Neural progenitor cell (in vitro differentiated cells): ENCODE measurements around the gene VTI1A. TPM values are rescaled to one million over a fixed set of nuclear protein-coding genes. Genes with fewer than 3 reads are reported as not detected.

Experiments used
- DNase-seq: peaks from one replicate; pipeline ENCODE4 v3.0.0-alpha.2; 2016; ENCODE audit warnings: low spot score
- H2AFZ ChIP-seq: fragments of 200-600 bp; sonication (generic); replicated peaks from 2 replicates; pipeline ENCODE4 v1.6.1; 2016; ENCODE audit warnings: antibody characterized with exemption
- H3F3A ChIP-seq: fragments of 200-600 bp; sonication (generic); 2 replicates; pipeline ENCODE4 v1.6.1; 2016; ENCODE audit warnings: antibody characterized with exemption, low read depth
- H3K27ac ChIP-seq: fragments of 200-600 bp; sonication (generic); 2 replicates; pipeline ENCODE4 v1.5.1; 2016; ENCODE audit warnings: mild to moderate bottlenecking
- H3K27me3 ChIP-seq: fragments of 200-600 bp; sonication (generic); 2 replicates; pipeline ENCODE4 v1.6.1; 2016; ENCODE audit warnings: mild to moderate bottlenecking, moderate library complexity
- H3K36me3 ChIP-seq: fragments of 200-600 bp; sonication (generic); 2 replicates; pipeline ENCODE4 v1.5.1; 2016
- H3K4me1 ChIP-seq: fragments of 200-600 bp; sonication (generic); 2 replicates; pipeline ENCODE4 v1.6.1; 2016; ENCODE audit warnings: mixed run types
- H3K4me2 ChIP-seq: fragments of 200-600 bp; sonication (generic); 2 replicates; pipeline ENCODE4 v1.6.1; 2016
- H3K4me3 ChIP-seq: fragments of 200-600 bp; sonication (generic); 2 replicates; pipeline ENCODE4 v1.5.1; 2016
- H3K79me2 ChIP-seq: fragments of 200-600 bp; sonication (generic); 2 replicates; pipeline ENCODE4 v1.6.1; 2016; ENCODE audit warnings: low read depth
- H3K9ac ChIP-seq: fragments of 200-600 bp; sonication (generic); 2 replicates; pipeline ENCODE4 v1.6.1; 2016
- H3K9me3 ChIP-seq: fragments of 200-600 bp; sonication (generic); 2 replicates; pipeline ENCODE4 v1.5.1; 2016; ENCODE audit warnings: low read depth
- H4K20me1 ChIP-seq: fragments of 200-600 bp; sonication (generic); 2 replicates; pipeline ENCODE4 v1.6.1; 2016; ENCODE audit warnings: low read depth
- H3K27ac Mint-ChIP-seq: 3 replicates; pipeline ENCODE4 v1.8.0; 2021; ENCODE audit warnings: mixed read lengths
- H3K27me3 Mint-ChIP-seq: 2 replicates; pipeline ENCODE4 v1.8.0; 2022; ENCODE audit warnings: low read depth, mild to moderate bottlenecking, inconsistent platforms, moderate library complexity, mixed read lengths; ENCODE audit not compliant: insufficient read depth
- H3K36me3 Mint-ChIP-seq: 3 replicates; pipeline ENCODE4 v1.8.0; 2021; ENCODE audit warnings: mixed read lengths
- H3K4me1 Mint-ChIP-seq: 3 replicates; pipeline ENCODE4 v1.8.0; 2021; ENCODE audit warnings: mixed read lengths
- H3K4me3 Mint-ChIP-seq: 3 replicates; pipeline ENCODE4 v1.8.0; 2021; ENCODE audit warnings: mild to moderate bottlenecking, moderate library complexity, mixed read lengths
- H3K9me3 Mint-ChIP-seq: 3 replicates; pipeline ENCODE4 v1.8.0; 2020; ENCODE audit warnings: mixed read lengths
- CTCF ChIP-seq: fragments of 200-600 bp; sonication (generic); IDR thresholded peaks from 2 replicates; pipeline ENCODE4 v1.5.1; 2017; ENCODE audit warnings: antibody characterized with exemption, mild to moderate bottlenecking
- EZH2 ChIP-seq: fragments of 200-600 bp; sonication (generic); IDR thresholded peaks from 2 replicates; pipeline ENCODE4 v1.6.1; 2017; ENCODE audit warnings: antibody characterized with exemption, mild to moderate bottlenecking, moderate library complexity
- EZH2phosphoT487 ChIP-seq: fragments of 200-600 bp; sonication (generic); IDR thresholded peaks from 2 replicates; pipeline ENCODE4 v1.6.1; 2017; ENCODE audit warnings: antibody characterized with exemption
- total RNA-seq: library from RNA; depleted of rRNA; stranded (reverse); fragments of >200 nt; gene quantifications from 2 replicates; pipeline ENCODE4 v1.2.3, GENCODE V29; 2015; ENCODE audit warnings: low replicate concordance

Gene VTI1A
- total RNA-seq, 1 donor from 2014 or later: 28.8 TPM

GRCh38 chr10:112672706-112673105 lies 225.7 kb downstream of the VTI1A start:
- no peaks in the 10 kb centered on the region for H3K36me3 Mint-ChIP-seq
- no peaks in the 10 kb centered on the region for H3K36me3 ChIP-seq
- peaks cover 17% of the 10 kb centered on the region for H3K4me1 ChIP-seq
- no peaks in the 10 kb centered on the region for H3K9me3 ChIP-seq
- H3K27me3 ChIP-seq: no peaks in the 10 kb centered on the region
- no peak overlapping the region for H3K4me3 ChIP-seq
- no peaks in the 10 kb centered on the region for H4K20me1 ChIP-seq
- no peak for DNase-seq
- no peak overlapping the region for H3K27ac ChIP-seq
- H2AFZ ChIP-seq: no peak overlapping the region
- H3K4me2 ChIP-seq: no peak overlapping the region
- TF ChIP-seq EZH2phosphoT487: no peak
- no peak for TF ChIP-seq CTCF
- no peak for TF ChIP-seq EZH2
- no peaks in the 10 kb centered on the region for H3K4me1 Mint-ChIP-seq
- H3F3A ChIP-seq: peaks cover 2% of the 10 kb centered on the region
- no peaks in the 10 kb centered on the region for H3K27me3 Mint-ChIP-seq
- no peak overlapping the region for H3K27ac Mint-ChIP-seq
- no peaks in the 10 kb centered on the region for H3K9me3 Mint-ChIP-seq
- H3K9ac ChIP-seq: no peak overlapping the region
- H3K79me2 ChIP-seq: no peaks in the 10 kb centered on the region
- H3K4me3 Mint-ChIP-seq: no peak overlapping the region

DNA sequence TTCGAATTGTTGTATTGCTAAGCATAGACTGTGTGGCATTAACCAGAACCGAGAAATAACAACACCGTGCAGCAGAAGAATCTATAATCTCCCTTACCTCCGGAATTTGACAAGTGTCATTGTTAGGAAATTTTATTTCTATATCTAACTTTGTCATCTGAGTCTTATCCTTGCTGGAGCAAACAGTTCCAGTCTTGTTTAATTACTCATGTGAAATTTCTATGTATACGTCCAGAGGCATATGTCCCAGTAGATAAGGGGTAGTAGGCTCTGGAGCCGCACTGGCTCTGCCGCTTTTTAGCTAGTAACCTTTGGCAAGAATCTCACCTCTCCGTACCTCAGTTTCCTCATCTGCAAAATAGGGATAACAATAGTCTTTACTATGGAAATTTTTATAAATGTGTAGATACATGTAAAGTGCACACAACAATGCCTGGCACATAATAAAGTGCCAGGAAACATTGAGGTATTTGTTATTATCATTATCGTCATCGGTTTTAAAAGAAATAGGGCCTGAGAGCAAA lies 228.6 kb downstream of the VTI1A start:
- Mint-ChIP-seq H3K9me3 (no peaks in the 10 kb centered on the region), H3K27me3 (no peaks in the 10 kb centered on the region), H3K4me3 (no peak overlapping the region), H3K36me3 (no peaks in the 10 kb centered on the region), H3K4me1 (no peaks in the 10 kb centered on the region), H3K27ac (no peak overlapping the region)
- H3K9ac ChIP-seq: no peak overlapping the region
- no peak overlapping the region for H3K4me3 ChIP-seq
- H4K20me1 ChIP-seq: no peaks in the 10 kb centered on the region
- H3K27ac ChIP-seq: no peak overlapping the region
- H3K27me3 ChIP-seq: no peaks in the 10 kb centered on the region
- no peak for DNase-seq
- H3K4me2 ChIP-seq: no peak overlapping the region
- no peaks in the 10 kb centered on the region for H3K9me3 ChIP-seq
- H3F3A ChIP-seq: no peaks in the 10 kb centered on the region
- H3K79me2 ChIP-seq: no peaks in the 10 kb centered on the region
- no peak overlapping the region for H2AFZ ChIP-seq
- H3K36me3 ChIP-seq: no peaks in the 10 kb centered on the region
- no peak for TF ChIP-seq EZH2
- no peak for TF ChIP-seq CTCF
- no peak for TF ChIP-seq EZH2phosphoT487
- peaks cover 12% of the 10 kb centered on the region for H3K4me1 ChIP-seq

DNA sequence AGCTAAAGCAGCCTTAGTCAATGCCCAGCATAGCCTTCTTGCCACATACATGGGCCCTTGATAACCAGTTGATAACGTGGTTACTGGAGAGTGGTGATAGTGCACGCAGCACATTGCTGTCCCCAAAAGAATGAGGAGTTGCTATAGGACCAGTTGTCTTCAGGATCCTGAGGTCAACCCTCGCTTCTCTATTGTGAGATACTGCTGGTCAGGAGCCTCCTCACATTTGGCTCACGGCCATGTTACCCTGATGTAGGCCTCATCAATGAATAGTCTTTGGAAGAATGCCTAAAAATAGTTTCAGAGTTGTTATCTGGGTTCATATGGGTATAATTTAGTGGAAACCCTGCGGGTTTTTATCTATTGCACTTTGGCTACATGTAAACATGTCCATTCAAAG lies 230.7 kb downstream of the VTI1A start:
- no peaks in the 10 kb centered on the region for H3K9me3 Mint-ChIP-seq
- H3K79me2 ChIP-seq: no peaks in the 10 kb centered on the region
- H3K27ac Mint-ChIP-seq: no peak overlapping the region
- no peak overlapping the region for H3K4me2 ChIP-seq
- peaks cover under 1% of the 10 kb centered on the region for H3F3A ChIP-seq
- H3K27me3 ChIP-seq: no peaks in the 10 kb centered on the region
- H3K9ac ChIP-seq: no peak overlapping the region
- no peaks in the 10 kb centered on the region for H3K36me3 Mint-ChIP-seq
- H3K36me3 ChIP-seq: no peaks in the 10 kb centered on the region
- no peak for TF ChIP-seq CTCF
- no peak for TF ChIP-seq EZH2
- no peak for TF ChIP-seq EZH2phosphoT487
- no peaks in the 10 kb centered on the region for H4K20me1 ChIP-seq
- no peaks in the 10 kb centered on the region for H3K27me3 Mint-ChIP-seq
- peaks cover 6% of the 10 kb centered on the region for H3K4me1 ChIP-seq
- H3K27ac ChIP-seq: no peak overlapping the region
- H2AFZ ChIP-seq: no peak overlapping the region
- no peak overlapping the region for H3K4me3 Mint-ChIP-seq
- no peak overlapping the region for H3K4me3 ChIP-seq
- DNase-seq: no peak
- no peaks in the 10 kb centered on the region for H3K9me3 ChIP-seq
- H3K4me1 Mint-ChIP-seq: no peaks in the 10 kb centered on the region
